ENCODE data around the gene NPR2. TPM values are rescaled to one million over a fixed set of nuclear protein-coding genes. Genes with fewer than 3 reads are reported as not detected.

The NPR2 gene
- total RNA-seq, 2 donors from 2014 or later = 22.9 to 26.0 TPM

DNA sequence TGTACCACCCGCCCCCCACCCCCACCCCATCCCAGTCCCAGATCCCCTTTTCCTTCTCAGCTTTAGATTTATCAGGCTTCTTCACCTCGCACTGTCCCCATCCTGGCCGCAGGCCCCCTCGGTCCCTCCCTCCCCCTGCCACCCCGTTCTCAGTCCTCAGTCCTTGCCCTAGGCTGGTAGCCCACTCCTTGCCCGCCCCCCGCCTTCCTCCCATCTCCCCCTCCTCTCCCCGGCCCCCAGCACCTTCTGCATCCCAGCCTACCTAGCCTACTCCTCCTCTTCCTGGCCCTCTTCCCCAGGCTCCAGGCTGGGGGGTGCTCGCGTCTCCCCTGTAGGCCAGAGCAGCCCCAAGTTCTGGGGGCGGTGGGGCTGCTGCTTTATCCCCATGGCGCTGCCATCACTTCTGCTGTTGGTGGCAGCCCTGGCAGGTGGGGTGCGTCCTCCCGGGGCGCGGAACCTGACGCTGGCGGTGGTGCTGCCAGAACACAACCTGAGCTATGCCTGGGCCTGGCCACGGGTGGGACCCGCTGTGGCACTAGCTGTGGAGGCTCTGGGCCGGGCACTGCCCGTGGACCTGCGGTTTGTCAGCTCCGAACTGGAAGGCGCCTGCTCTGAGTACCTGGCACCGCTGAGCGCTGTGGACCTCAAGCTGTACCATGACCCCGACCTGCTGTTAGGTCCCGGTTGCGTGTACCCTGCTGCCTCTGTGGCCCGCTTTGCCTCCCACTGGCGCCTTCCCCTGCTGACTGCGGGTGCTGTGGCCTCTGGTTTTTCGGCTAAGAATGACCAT is 828 bp downstream of the NPR2 start:
- Mint-ChIP-seq H3K4me1 (peaks cover 14% of the 10 kb centered on the region), H3K27ac (no peak overlapping the region), H3K36me3 (ENCODE audit: low read depth) (peaks cover 7% of the 10 kb centered on the region), H3K4me3 (peak overlapping the region; percentile 65), H3K9me3 (no peaks in the 10 kb centered on the region), H3K27me3 (ENCODE audit: insufficient read depth) (peaks cover 5% of the 10 kb centered on the region)
- Histone ChIP-seq H3K27me3 (ENCODE audit: control insufficient read depth, insufficient read depth, low read length, poor library complexity, severe bottlenecking) (no peaks in the 10 kb centered on the region), H3K27ac (ENCODE audit: low read depth, low read length) (no peak overlapping the region), H3K9me3 (ENCODE audit: control insufficient read depth, low read length) (no peaks in the 10 kb centered on the region), H3K9ac (ENCODE audit: extremely low read depth, low read length, poor library complexity, severe bottlenecking) (no peak overlapping the region), H3K4me1 (ENCODE audit: control insufficient read depth, insufficient read depth, low read length) (peaks cover 7% of the 10 kb centered on the region), H3K36me3 (ENCODE audit: control insufficient read depth, insufficient read depth, low read length) (no peaks in the 10 kb centered on the region), H3K4me3 (ENCODE audit: low read length) (no peak overlapping the region)
- 88 to 96% methylated on average over 15 to 33 of the region's 34 CpGs for WGBS, 2 experiments (ENCODE audit: insufficient coverage in 1 of 2, insufficient read length in 1 of 2)
- DNase-seq = no peak
- TF ChIP-seq, protein P1, sequence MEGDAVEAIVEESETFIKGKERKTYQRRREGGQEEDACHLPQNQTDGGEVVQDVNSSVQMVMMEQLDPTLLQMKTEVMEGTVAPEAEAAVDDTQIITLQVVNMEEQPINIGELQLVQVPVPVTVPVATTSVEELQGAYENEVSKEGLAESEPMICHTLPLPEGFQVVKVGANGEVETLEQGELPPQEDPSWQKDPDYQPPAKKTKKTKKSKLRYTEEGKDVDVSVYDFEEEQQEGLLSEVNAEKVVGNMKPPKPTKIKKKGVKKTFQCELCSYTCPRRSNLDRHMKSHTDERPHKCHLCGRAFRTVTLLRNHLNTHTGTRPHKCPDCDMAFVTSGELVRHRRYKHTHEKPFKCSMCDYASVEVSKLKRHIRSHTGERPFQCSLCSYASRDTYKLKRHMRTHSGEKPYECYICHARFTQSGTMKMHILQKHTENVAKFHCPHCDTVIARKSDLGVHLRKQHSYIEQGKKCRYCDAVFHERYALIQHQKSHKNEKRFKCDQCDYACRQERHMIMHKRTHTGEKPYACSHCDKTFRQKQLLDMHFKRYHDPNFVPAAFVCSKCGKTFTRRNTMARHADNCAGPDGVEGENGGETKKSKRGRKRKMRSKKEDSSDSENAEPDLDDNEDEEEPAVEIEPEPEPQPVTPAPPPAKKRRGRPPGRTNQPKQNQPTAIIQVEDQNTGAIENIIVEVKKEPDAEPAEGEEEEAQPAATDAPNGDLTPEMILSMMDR (conservative IDR thresholded peaks at IDR 0.05) = no peak

DNA sequence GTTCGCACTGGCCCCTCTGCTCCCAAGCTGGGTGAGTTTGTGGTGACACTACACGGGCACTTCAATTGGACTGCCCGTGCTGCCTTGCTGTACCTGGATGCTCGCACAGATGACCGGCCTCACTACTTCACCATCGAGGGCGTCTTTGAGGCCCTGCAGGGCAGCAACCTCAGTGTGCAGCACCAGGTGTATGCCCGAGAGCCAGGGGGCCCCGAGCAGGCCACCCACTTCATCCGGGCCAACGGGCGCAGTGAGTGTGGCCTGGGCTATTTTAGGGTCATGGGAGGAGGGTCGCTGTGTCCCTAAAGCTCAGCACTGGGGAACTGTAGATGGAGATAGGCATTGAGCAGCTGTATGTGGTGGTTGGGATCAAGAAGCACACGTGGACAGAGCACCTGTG is 1.4 kb downstream of the NPR2 start:
- no peak overlapping the region for H3K4me3 ChIP-seq (ENCODE audit: low read length)
- 93 to 97% methylated on average over 8 to 14 of the region's 14 CpGs for WGBS, 2 experiments (ENCODE audit: insufficient coverage in 1 of 2, insufficient read length in 1 of 2)
- H3K9me3 ChIP-seq (ENCODE audit: control insufficient read depth, low read length) = no peaks in the 10 kb centered on the region
- no peak overlapping the region for H3K27ac ChIP-seq (ENCODE audit: low read depth, low read length)
- no peak for DNase-seq
- Mint-ChIP-seq H3K27me3 (ENCODE audit: insufficient read depth) (peaks cover 5% of the 10 kb centered on the region), H3K4me3 (peak overlapping the region; percentile 65), H3K36me3 (ENCODE audit: low read depth) (peaks cover 2% of the 10 kb centered on the region), H3K27ac (no peak overlapping the region), H3K9me3 (no peaks in the 10 kb centered on the region), H3K4me1 (peaks cover 14% of the 10 kb centered on the region)
- H3K36me3 ChIP-seq (ENCODE audit: control insufficient read depth, insufficient read depth, low read length) = no peaks in the 10 kb centered on the region
- TF ChIP-seq, protein P1 (conservative IDR thresholded peaks at IDR 0.05) = no peak
- peaks cover 7% of the 10 kb centered on the region for H3K4me1 ChIP-seq (ENCODE audit: control insufficient read depth, insufficient read depth, low read length)
- H3K9ac ChIP-seq (ENCODE audit: extremely low read depth, low read length, poor library complexity, severe bottlenecking) = no peak overlapping the region
- no peaks in the 10 kb centered on the region for H3K27me3 ChIP-seq (ENCODE audit: control insufficient read depth, insufficient read depth, low read length, poor library complexity, severe bottlenecking)

DNA sequence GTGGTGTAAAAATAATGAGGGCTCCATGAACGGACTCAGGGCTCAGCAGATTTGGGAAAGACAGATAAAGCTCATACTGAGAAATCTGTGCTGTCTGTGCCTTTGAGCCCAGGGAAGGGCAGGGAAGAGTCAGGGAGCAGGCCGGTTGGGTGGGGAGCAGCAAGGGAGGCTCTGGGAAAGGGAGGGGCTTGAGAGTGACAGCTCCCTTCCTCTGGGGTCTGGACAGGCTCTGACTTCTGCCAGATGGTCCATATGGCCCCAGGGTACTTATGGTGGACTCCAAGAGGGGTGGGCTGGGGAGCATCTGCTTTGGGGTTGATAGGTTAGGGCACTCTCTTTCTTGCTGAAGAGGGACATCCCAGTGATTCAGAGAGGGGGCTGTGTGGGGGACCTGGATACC is 2.1 kb downstream of the NPR2 start:
- Histone ChIP-seq H3K27me3 (ENCODE audit: control insufficient read depth, insufficient read depth, low read length, poor library complexity, severe bottlenecking) (no peaks in the 10 kb centered on the region), H3K36me3 (ENCODE audit: control insufficient read depth, insufficient read depth, low read length) (no peaks in the 10 kb centered on the region), H3K4me3 (ENCODE audit: low read length) (no peak overlapping the region), H3K4me1 (ENCODE audit: control insufficient read depth, insufficient read depth, low read length) (peaks cover 7% of the 10 kb centered on the region), H3K9me3 (ENCODE audit: control insufficient read depth, low read length) (no peaks in the 10 kb centered on the region), H3K9ac (ENCODE audit: extremely low read depth, low read length, poor library complexity, severe bottlenecking) (no peak overlapping the region), H3K27ac (ENCODE audit: low read depth, low read length) (no peak overlapping the region)
- DNase-seq = no peak
- TF ChIP-seq, protein P1 (conservative IDR thresholded peaks at IDR 0.05) = no peak
- H3K4me3 Mint-ChIP-seq = no peak overlapping the region
- no peak overlapping the region for H3K27ac Mint-ChIP-seq
- H3K27me3 Mint-ChIP-seq (ENCODE audit: insufficient read depth) = peaks cover 5% of the 10 kb centered on the region
- no peaks in the 10 kb centered on the region for H3K36me3 Mint-ChIP-seq (ENCODE audit: low read depth)
- no peaks in the 10 kb centered on the region for H3K9me3 Mint-ChIP-seq
- WGBS, 2 experiments (ENCODE audit: insufficient coverage in 1 of 2, insufficient read length in 1 of 2) = 85 to 92% methylated on average over 2 of the region's 2 CpGs
- H3K4me1 Mint-ChIP-seq = peaks cover 14% of the 10 kb centered on the region
